Measurements from ENCODE around the gene KCNK4.

DNA sequence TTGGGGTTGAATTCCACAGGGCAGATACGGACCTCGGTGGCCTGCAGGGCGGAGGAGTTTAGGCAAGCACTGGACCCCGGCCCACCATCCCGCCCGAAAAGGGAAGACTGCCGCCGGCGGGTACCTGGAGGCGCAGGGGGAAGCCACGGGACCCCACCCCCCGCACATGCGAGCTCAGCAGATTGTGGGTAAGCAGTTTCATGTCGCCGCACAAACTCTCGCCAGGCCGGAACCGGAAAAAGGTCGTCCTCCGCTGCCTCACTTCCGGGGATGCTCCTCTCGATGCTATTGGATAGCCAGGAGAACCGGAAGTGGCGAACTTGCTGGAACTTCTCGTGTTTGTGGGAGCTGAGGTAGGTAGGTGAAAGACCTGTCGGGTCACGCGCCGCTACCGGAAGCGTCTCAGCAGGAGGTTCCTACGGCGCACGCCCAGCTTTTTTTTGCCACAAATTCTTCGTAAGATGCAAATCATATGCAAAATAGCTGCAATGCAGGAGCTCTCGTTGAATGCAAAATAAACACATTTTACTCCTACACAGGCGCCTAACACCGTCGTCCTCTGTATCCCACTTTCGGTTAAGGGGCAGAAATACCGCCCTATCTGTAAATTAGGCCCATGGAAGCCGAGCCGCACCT, 26.3 kb downstream of the KCNK4 start, which contains the start of gene TRMT112:
- no peak for TF ChIP-seq JUNB (IDR thresholded peaks at IDR 0.05)
- TF ChIP-seq, protein P1, sequence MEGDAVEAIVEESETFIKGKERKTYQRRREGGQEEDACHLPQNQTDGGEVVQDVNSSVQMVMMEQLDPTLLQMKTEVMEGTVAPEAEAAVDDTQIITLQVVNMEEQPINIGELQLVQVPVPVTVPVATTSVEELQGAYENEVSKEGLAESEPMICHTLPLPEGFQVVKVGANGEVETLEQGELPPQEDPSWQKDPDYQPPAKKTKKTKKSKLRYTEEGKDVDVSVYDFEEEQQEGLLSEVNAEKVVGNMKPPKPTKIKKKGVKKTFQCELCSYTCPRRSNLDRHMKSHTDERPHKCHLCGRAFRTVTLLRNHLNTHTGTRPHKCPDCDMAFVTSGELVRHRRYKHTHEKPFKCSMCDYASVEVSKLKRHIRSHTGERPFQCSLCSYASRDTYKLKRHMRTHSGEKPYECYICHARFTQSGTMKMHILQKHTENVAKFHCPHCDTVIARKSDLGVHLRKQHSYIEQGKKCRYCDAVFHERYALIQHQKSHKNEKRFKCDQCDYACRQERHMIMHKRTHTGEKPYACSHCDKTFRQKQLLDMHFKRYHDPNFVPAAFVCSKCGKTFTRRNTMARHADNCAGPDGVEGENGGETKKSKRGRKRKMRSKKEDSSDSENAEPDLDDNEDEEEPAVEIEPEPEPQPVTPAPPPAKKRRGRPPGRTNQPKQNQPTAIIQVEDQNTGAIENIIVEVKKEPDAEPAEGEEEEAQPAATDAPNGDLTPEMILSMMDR (IDR thresholded peaks at IDR 0.05) = no peak
- TF ChIP-seq POLR2A (IDR thresholded peaks at IDR 0.05; ENCODE audit: low read length) = peak; percentile 76
- TF ChIP-seq PHF8 (IDR thresholded peaks at IDR 0.05; ENCODE audit: borderline replicate concordance, low read depth) = 0 out of 2 replicates have a peak, but pooled peaks have one; percentile 48
- TF ChIP-seq EP300 (IDR thresholded peaks at IDR 0.05) = no peak; a peak in 1 of 5 replicates
- TF ChIP-seq ESRRA (IDR thresholded peaks at IDR 0.05; ENCODE audit: borderline replicate concordance, low read length) = no peak
- peak; percentile 56 to 83 for TF ChIP-seq JUN (IDR thresholded peaks at IDR 0.05)
- TF ChIP-seq, protein P2, sequence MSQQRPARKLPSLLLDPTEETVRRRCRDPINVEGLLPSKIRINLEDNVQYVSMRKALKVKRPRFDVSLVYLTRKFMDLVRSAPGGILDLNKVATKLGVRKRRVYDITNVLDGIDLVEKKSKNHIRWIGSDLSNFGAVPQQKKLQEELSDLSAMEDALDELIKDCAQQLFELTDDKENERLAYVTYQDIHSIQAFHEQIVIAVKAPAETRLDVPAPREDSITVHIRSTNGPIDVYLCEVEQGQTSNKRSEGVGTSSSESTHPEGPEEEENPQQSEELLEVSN (IDR thresholded peaks at IDR 0.05; ENCODE audit: borderline replicate concordance, low read depth) = peak; percentile 43; the same call in 1 of the 2 replicates

All from A549 (cell line).